ENCODE results near the gene ZNF865. TPM values are rescaled to one million over a fixed set of nuclear protein-coding genes. Genes with fewer than 3 reads are reported as not detected.

Gene ZNF865
- total RNA-seq, 4 donors from 2014 or later, result 7.5 to 15.4 (median 10.2) TPM

- whole genome bisulfite sequencing, result 97% methylated on average over 3 of the region's 3 CpGs
- peaks cover 9 to 59% (median 49%) of the 10 kb centered on the region in 4 donors for H3K36me3 ChIP-seq
Measured at GRCh38 chr19:55596304-55596703, 9.1 kb upstream of the ZNF865 start.

DNA sequence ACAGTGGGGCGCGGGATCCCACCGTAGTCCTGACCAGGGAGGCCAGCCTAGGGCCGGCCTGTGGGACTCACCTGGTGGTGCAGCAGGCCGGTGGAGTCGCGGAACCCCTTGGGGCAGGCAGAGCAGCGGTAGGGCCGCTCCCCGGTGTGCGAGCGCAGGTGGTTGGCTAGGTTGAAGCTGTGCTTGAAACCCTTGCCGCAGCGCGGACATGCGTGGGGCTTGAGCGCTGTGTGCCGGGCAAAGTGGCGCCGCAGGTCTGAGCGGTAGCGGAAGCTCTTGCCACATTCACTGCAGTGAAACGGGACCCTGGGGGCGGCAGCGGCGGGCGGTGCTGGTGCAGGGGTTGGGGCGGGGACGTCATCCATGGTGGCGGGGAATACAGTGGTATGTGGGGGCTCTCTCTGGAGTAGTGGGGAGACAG, 7.9 kb upstream of the ZNF865 start:
- no peak for DNase-seq (ENCODE audit: extremely low spot score)
- no peaks in the 10 kb centered on the region for H3K27me3 ChIP-seq
- H3K4me1 ChIP-seq, result peaks cover 7 to 32% (median 18%) of the 10 kb centered on the region in 4 donors
- TF ChIP-seq EP300 (IDR thresholded peaks at IDR 0.05) (no peak), POLR2AphosphoS5 (IDR thresholded peaks at IDR 0.05) (no peak)
- WGBS, result 95% methylated on average over 29 of the region's 30 CpGs
- peaks cover 9 to 55% (median 40%) of the 10 kb centered on the region in 4 donors for H3K36me3 ChIP-seq
- intact Hi-C loops (cut with DNase I), result no loop called here
- no peaks in the 10 kb centered on the region for H3K9me3 ChIP-seq
- H3K4me3 ChIP-seq, result no peak overlapping the region
- H3K27ac ChIP-seq (replicated peaks in 1 of 4), result peak overlapping the region in 1 of 4 donors; percentile 97

More at GRCh38 chr19:55596304-55596703, 9.1 kb upstream of the ZNF865 start:
- TF ChIP-seq POLR2AphosphoS5 (IDR thresholded peaks at IDR 0.05) (no peak), POLR2A (IDR thresholded peaks at IDR 0.05; ENCODE audit: low read depth) (no peak), EP300 (IDR thresholded peaks at IDR 0.05) (no peak)
- TF ChIP-seq, protein P1, sequence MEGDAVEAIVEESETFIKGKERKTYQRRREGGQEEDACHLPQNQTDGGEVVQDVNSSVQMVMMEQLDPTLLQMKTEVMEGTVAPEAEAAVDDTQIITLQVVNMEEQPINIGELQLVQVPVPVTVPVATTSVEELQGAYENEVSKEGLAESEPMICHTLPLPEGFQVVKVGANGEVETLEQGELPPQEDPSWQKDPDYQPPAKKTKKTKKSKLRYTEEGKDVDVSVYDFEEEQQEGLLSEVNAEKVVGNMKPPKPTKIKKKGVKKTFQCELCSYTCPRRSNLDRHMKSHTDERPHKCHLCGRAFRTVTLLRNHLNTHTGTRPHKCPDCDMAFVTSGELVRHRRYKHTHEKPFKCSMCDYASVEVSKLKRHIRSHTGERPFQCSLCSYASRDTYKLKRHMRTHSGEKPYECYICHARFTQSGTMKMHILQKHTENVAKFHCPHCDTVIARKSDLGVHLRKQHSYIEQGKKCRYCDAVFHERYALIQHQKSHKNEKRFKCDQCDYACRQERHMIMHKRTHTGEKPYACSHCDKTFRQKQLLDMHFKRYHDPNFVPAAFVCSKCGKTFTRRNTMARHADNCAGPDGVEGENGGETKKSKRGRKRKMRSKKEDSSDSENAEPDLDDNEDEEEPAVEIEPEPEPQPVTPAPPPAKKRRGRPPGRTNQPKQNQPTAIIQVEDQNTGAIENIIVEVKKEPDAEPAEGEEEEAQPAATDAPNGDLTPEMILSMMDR (IDR thresholded peaks at IDR 0.05), result no peak
- Histone ChIP-seq H3K4me1 (peaks cover 7 to 20% (median 13%) of the 10 kb centered on the region in 4 donors), H3K4me3 (no peak overlapping the region), H3K9me3 (no peaks in the 10 kb centered on the region), H3K27me3 (no peaks in the 10 kb centered on the region), H3K27ac (replicated peaks in 1 of 4) (no peak overlapping the region)
- intact Hi-C loops (cut with DNase I), result no loop called here
- DNase-seq (ENCODE audit: extremely low spot score), result no peak

DNA sequence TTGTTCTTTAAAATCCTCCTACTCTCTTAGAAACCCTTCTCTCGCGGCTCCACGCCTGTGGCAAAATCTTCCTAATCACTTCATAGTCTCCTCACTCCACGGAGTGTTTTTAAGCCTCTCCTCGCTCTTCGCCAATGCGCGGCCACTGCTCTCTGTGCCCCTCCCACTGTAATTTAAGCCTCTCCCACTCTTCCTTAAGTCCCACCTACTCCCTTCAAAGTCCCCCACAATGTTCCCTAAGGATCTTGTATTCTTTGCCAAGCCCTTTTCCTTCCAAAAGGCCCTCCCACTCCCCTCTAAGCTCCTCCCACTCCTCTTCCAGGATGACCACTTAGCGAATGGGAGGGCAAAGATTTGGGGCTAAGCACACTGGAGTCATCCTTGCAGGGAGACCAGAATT, 7.4 kb upstream of the ZNF865 start:
- WGBS, result 83% methylated on average over 9 of the region's 9 CpGs
- peaks cover 9 to 51% (median 37%) of the 10 kb centered on the region in 4 donors for H3K36me3 ChIP-seq
- no peaks in the 10 kb centered on the region for H3K27me3 ChIP-seq
- DNase-seq (ENCODE audit: extremely low spot score), result no peak
- H3K4me3 ChIP-seq, result no peak overlapping the region
- no peaks in the 10 kb centered on the region for H3K9me3 ChIP-seq
- TF ChIP-seq, protein P1 (IDR thresholded peaks at IDR 0.05), result no peak
- TF ChIP-seq POLR2AphosphoS5 (IDR thresholded peaks at IDR 0.05) (no peak), POLR2A (IDR thresholded peaks at IDR 0.05; ENCODE audit: low read depth) (no peak), EP300 (IDR thresholded peaks at IDR 0.05) (no peak)
- peak overlapping the region in 3 of 4 donors; percentile 96 to 98 (median 97) for H3K27ac ChIP-seq (replicated peaks in 1 of 4)
- peaks cover 7 to 32% (median 18%) of the 10 kb centered on the region in 4 donors for H3K4me1 ChIP-seq
- intact Hi-C loops (cut with DNase I), result no loop called here

GRCh38 chr19:55598719-55599467, 6.6 kb upstream of the ZNF865 start:
- Histone ChIP-seq H3K36me3 (peaks cover 9 to 42% (median 33%) of the 10 kb centered on the region in 4 donors), H3K9me3 (no peaks in the 10 kb centered on the region), H3K27ac (replicated peaks in 1 of 4) (peak overlapping the region; percentile 95 to 98 (median 96)), H3K27me3 (no peaks in the 10 kb centered on the region), H3K4me3 (peak overlapping the region; percentile 72 to 87 (median 84)), H3K4me1 (peaks cover 8 to 37% (median 20%) of the 10 kb centered on the region in 4 donors)
- peak; percentile 98 for DNase-seq (ENCODE audit: extremely low spot score)
- 17% methylated on average over 9 of the region's 26 CpGs for WGBS
- TF ChIP-seq, protein P1 (IDR thresholded peaks at IDR 0.05), result no peak
- TF ChIP-seq POLR2A (IDR thresholded peaks at IDR 0.05; ENCODE audit: low read depth), result no peak
- peak in 1 of 2 donors; percentile 33 for TF ChIP-seq POLR2AphosphoS5 (IDR thresholded peaks at IDR 0.05)
- intact Hi-C loops (cut with DNase I), result no loop called here

- Histone ChIP-seq H3K36me3 (peaks cover 9 to 40% (median 32%) of the 10 kb centered on the region in 4 donors), H3K9me3 (no peaks in the 10 kb centered on the region), H3K27me3 (no peaks in the 10 kb centered on the region), H3K4me3 (peak within 1 kb of the TSS; percentile 72 to 87 (median 84)), H3K4me1 (peaks cover 14 to 43% (median 26%) of the 10 kb centered on the region in 4 donors), H3K27ac (replicated peaks in 1 of 4) (peak within 1 kb of the TSS; percentile 95 to 98 (median 96))
- DNase-seq (ENCODE audit: extremely low spot score), result peak; percentile 100
- intact Hi-C loops (cut with DNase I), result no loop called here
- under 1% methylated on average over 23 of the region's 23 CpGs for WGBS
- peak; percentile 56 to 73 for TF ChIP-seq POLR2AphosphoS5 (IDR thresholded peaks at IDR 0.05)
- TF ChIP-seq, protein P1 (IDR thresholded peaks at IDR 0.05), result no peak
- no peak for TF ChIP-seq EP300 (IDR thresholded peaks at IDR 0.05)
Measured at GRCh38 chr19:55599468-55599841, 6.0 kb upstream of the ZNF865 start, which contains the start of gene FIZ1. Gene FIZ1 (minus strand): TSS chr19:55599517. CDS start chr19:55597865, 1,652 bp downstream.
